ENCODE data around the gene TRAPPC11. TPM values are rescaled to one million over a fixed set of nuclear protein-coding genes. Genes with fewer than 3 reads are reported as not detected.

Gene TRAPPC11
- total RNA-seq, 1 donor from 2014 or later = 40.8 TPM

DNA sequence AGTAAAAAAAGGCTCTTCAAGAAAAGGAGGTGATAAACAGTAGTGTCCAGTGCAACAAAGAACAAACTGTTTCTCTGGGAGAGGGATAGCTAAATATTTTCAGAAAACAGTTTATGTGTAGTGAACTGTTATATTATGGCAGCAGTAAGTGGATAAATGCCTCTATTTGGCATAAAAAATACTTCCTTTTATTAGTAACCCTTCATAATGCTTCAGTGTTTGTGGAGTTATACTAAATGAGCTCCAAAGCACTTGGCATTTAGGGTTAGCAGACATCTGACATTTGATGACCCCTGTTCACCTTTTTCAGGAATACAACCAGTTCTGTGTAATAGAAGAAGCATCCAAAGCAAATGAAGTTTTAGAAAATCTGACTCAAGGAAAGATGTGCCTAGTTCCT, 31.9 kb downstream of the TRAPPC11 start:
- H3K36me3 ChIP-seq (ENCODE audit: control insufficient read depth, insufficient read depth, low read length) = peaks cover 8% of the 10 kb centered on the region
- FAIRE-seq = no peak
- H3K27me3 ChIP-seq (ENCODE audit: control insufficient read depth, insufficient read depth, low read length) = no peaks in the 10 kb centered on the region
- TF ChIP-seq, protein P1, sequence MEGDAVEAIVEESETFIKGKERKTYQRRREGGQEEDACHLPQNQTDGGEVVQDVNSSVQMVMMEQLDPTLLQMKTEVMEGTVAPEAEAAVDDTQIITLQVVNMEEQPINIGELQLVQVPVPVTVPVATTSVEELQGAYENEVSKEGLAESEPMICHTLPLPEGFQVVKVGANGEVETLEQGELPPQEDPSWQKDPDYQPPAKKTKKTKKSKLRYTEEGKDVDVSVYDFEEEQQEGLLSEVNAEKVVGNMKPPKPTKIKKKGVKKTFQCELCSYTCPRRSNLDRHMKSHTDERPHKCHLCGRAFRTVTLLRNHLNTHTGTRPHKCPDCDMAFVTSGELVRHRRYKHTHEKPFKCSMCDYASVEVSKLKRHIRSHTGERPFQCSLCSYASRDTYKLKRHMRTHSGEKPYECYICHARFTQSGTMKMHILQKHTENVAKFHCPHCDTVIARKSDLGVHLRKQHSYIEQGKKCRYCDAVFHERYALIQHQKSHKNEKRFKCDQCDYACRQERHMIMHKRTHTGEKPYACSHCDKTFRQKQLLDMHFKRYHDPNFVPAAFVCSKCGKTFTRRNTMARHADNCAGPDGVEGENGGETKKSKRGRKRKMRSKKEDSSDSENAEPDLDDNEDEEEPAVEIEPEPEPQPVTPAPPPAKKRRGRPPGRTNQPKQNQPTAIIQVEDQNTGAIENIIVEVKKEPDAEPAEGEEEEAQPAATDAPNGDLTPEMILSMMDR (IDR thresholded peaks at IDR 0.05; ENCODE audit: insufficient read depth, low read length, severe bottlenecking) = no peak
- H3K4me3 ChIP-seq (ENCODE audit: low read depth, low read length) = no peak overlapping the region
- no peak for DNase-seq (ENCODE audit: low read depth)

DNA sequence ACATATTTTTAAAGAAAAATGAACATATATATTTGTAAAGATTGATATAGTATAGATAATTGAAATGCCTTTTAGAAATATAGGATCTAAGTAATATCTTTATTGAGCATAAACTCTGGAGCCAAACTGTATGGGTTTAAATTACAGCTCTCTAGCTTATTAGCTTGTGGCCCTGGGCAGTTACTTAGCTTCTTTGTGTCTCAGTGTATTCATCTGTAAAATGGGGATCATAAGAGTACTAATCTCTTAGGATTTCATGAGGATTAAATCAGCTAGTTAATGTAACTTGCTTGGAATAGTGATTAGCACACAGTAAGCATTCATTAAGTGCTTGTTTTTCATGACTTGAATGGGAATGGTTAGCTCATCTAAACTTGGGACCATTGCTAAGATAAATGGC, 32.8 kb downstream of the TRAPPC11 start:
- no peak for DNase-seq (ENCODE audit: low read depth)
- Histone ChIP-seq H3K4me3 (ENCODE audit: low read depth, low read length) (no peak overlapping the region), H3K36me3 (ENCODE audit: control insufficient read depth, insufficient read depth, low read length) (peaks cover 10% of the 10 kb centered on the region), H3K27me3 (ENCODE audit: control insufficient read depth, insufficient read depth, low read length) (no peaks in the 10 kb centered on the region)
- TF ChIP-seq, protein P1 (IDR thresholded peaks at IDR 0.05; ENCODE audit: insufficient read depth, low read length, severe bottlenecking) = no peak
- FAIRE-seq = no peak

DNA sequence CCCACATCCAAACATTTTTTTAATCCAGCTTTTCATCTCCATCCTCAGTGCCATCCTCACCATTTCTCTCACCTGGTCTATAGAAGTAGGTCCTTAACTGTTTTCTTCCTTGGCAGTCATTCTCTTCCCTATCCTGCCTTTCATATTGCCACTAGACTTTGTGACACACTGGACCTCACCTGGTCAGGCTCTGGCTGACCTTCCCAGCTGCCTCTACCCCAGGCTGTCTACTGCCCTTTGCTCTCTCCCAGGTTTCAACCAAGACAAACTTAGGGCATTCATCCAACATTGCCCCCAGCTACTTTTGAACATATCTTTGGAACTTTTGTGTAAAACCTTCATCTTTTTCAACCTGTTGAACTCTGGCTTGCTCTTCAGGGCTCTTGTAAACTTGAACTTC, 39.8 kb downstream of the TRAPPC11 start:
- no peak for FAIRE-seq
- DNase-seq (ENCODE audit: low read depth) = no peak
- Histone ChIP-seq H3K4me3 (ENCODE audit: low read depth, low read length) (no peak overlapping the region), H3K27me3 (ENCODE audit: control insufficient read depth, insufficient read depth, low read length) (no peaks in the 10 kb centered on the region), H3K36me3 (ENCODE audit: control insufficient read depth, insufficient read depth, low read length) (peaks cover 22% of the 10 kb centered on the region)
- TF ChIP-seq, protein P1 (IDR thresholded peaks at IDR 0.05; ENCODE audit: insufficient read depth, low read length, severe bottlenecking) = no peak

DNA sequence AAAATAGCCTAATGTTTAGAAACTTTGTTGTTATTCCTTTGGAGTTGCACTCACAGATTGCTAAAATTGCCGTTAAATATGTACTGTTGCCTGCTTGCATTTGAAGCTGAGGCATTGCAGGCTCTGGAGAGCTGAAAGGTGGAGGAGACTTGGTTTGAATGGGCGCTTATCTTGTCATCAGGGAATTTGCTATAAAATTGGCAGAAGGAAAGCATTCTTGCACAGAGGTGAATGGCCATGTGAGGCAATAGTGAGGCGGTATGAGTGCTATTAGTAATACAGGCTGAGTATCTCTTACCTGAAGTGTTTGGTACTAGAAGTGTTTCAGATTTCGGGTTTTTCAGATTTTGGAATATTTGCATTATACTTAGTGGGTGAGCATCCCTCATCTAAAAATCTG, 41.3 kb downstream of the TRAPPC11 start:
- peaks cover 22% of the 10 kb centered on the region for H3K36me3 ChIP-seq (ENCODE audit: control insufficient read depth, insufficient read depth, low read length)
- H3K27me3 ChIP-seq (ENCODE audit: control insufficient read depth, insufficient read depth, low read length) = no peaks in the 10 kb centered on the region
- no peak overlapping the region for H3K4me3 ChIP-seq (ENCODE audit: low read depth, low read length)
- no peak for FAIRE-seq
- TF ChIP-seq, protein P1 (IDR thresholded peaks at IDR 0.05; ENCODE audit: insufficient read depth, low read length, severe bottlenecking) = no peak
- DNase-seq (ENCODE audit: low read depth) = peak; percentile 12

DNA sequence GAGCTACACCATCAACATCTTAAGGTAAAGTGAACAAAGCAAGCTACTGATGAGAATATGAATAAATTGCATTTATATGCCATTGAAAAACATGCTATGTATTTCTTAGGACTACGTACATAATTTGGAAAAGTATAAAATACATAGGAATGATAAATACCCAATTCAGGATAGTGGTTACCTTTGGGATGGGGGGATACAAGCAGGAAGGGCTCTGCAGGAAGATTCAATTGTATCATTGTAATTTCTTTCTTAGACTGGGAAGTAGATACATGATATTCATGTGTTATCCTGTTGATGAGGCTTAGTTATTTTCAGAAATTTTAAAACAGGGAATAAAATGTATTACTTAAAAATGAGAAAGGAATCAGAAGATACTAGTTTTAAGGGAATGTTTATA, 43.4 kb downstream of the TRAPPC11 start:
- Histone ChIP-seq H3K27me3 (ENCODE audit: control insufficient read depth, insufficient read depth, low read length) (no peaks in the 10 kb centered on the region), H3K36me3 (ENCODE audit: control insufficient read depth, insufficient read depth, low read length) (peaks cover 17% of the 10 kb centered on the region), H3K4me3 (ENCODE audit: low read depth, low read length) (no peak overlapping the region)
- TF ChIP-seq, protein P1 (IDR thresholded peaks at IDR 0.05; ENCODE audit: insufficient read depth, low read length, severe bottlenecking) = no peak
- FAIRE-seq = no peak
- no peak for DNase-seq (ENCODE audit: low read depth)

DNA sequence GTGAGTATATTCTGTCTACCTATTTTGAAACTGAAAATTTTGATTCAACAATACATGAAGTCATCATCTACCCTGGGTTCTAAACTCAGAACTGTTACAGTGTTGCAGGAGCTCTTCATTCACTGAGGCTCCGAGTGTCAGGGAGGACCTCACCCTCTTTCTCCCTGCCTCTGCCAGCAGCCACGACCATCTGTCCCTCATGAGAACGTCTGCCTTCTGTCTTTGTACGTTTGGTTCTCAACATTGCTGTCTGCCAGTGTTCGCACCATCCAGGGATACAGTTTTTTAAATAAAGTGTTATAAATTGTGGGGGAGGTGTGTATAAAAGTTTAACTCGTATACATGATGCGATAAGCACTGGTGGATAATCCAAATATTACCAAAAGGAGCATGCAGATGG, 55.5 kb downstream of the TRAPPC11 start:
- no peak for DNase-seq (ENCODE audit: low read depth)
- no peak overlapping the region for H3K4me3 ChIP-seq (ENCODE audit: low read depth, low read length)
- peaks cover 2% of the 10 kb centered on the region for H3K36me3 ChIP-seq (ENCODE audit: control insufficient read depth, insufficient read depth, low read length)
- no peaks in the 10 kb centered on the region for H3K27me3 ChIP-seq (ENCODE audit: control insufficient read depth, insufficient read depth, low read length)
- FAIRE-seq = no peak
- TF ChIP-seq, protein P1 (IDR thresholded peaks at IDR 0.05; ENCODE audit: insufficient read depth, low read length, severe bottlenecking) = no peak
